Measurements from ENCODE around the gene UBR4. TPM values are rescaled to one million over a fixed set of nuclear protein-coding genes. Genes with fewer than 3 reads are reported as not detected.

UBR4 gene
- total RNA-seq, 1 experiment from 2014 or later: 107 TPM

GRCh38 chr1:19130468-19130867, 79.6 kb downstream of the UBR4 start:
- H3K9me2 ChIP-seq (ENCODE audit: insufficient read depth): no peaks in the 10 kb centered on the region
- H3K27ac ChIP-seq (ENCODE audit: low read depth, low read length): no peak overlapping the region
- ChIA-PET CTCF (no interaction called here), POLR2A (no interaction called here), RAD21 (ENCODE audit: low non-redundant PET in 1 of 2, low total read pairs in 2 of 2, uncharacterized antibody in 2 of 2, unreplicated experiment in 2 of 2) (no interaction called here)
- BruUV-seq (replicated peaks): no TSS peak
- DNase-seq (ENCODE audit: low read depth, low spot score): no peak
- no peak overlapping the region for H3K4me2 ChIP-seq (ENCODE audit: low read length)
- ATAC-seq: no peak
- TF ChIP-seq POLR2A (IDR thresholded peaks at IDR 0.05; ENCODE audit: borderline replicate concordance, extremely low read depth, insufficient read depth, insufficient read length): no peak
- no peak for TF ChIP-seq FOSL1 (IDR thresholded peaks at IDR 0.05; ENCODE audit: low read depth)
- no peak for TF ChIP-seq CTCF (IDR thresholded peaks at IDR 0.05 in 2 of 3, conservative IDR thresholded peaks at IDR 0.05 in 1 of 3; ENCODE audit: borderline replicate concordance in 1 of 3, insufficient read depth in 1 of 3, low read depth in 2 of 3, low read length in 2 of 3)
- no peak for TF ChIP-seq CBX3 (IDR thresholded peaks at IDR 0.05; ENCODE audit: low read depth)
- no peak for TF ChIP-seq MAX (IDR thresholded peaks at IDR 0.05)
- no peaks in the 10 kb centered on the region for H3K27me3 ChIP-seq (ENCODE audit: insufficient read depth, low read length)
- intact Hi-C loops (cut with micrococcal nuclease): no loop called here
- peaks cover 13% of the 10 kb centered on the region for H3K79me2 ChIP-seq (ENCODE audit: insufficient read depth, low read length)
- no peaks in the 10 kb centered on the region for H3K9me3 ChIP-seq (ENCODE audit: control insufficient read depth in 1 of 2, insufficient read depth in 1 of 2, low read depth in 1 of 2, low read length in 2 of 2)
- H3K4me1 ChIP-seq (ENCODE audit: control insufficient read depth in 1 of 2, insufficient read depth in 2 of 2, low read length in 2 of 2): no peaks in the 10 kb centered on the region
- H3K36me3 ChIP-seq (ENCODE audit: control insufficient read depth in 1 of 2, insufficient read depth in 2 of 2, low read length in 2 of 2): peaks cover 70 to 74% of the 10 kb centered on the region in 2 experiments
- no peak overlapping the region for H2AFZ ChIP-seq (ENCODE audit: low read depth, low read length, poor library complexity, severe bottlenecking)
- no peak overlapping the region for H3K4me3 ChIP-seq (replicated peaks in 1 of 2; ENCODE audit: low read depth in 1 of 2, low read length in 2 of 2)
- no peaks in the 10 kb centered on the region for H4K20me1 ChIP-seq (ENCODE audit: insufficient read depth)
- H3K9ac ChIP-seq (ENCODE audit: low read length): no peak overlapping the region

GRCh38 chr1:19128968-19129514, 81.0 kb downstream of the UBR4 start:
- ChIA-PET POLR2A (no interaction called here), RAD21 (ENCODE audit: low non-redundant PET in 1 of 2, low total read pairs in 2 of 2, uncharacterized antibody in 2 of 2, unreplicated experiment in 2 of 2) (no interaction called here), CTCF (no interaction called here)
- intact Hi-C loops (cut with micrococcal nuclease): no loop called here
- Histone ChIP-seq H3K27me3 (ENCODE audit: insufficient read depth, low read length) (no peaks in the 10 kb centered on the region), H3K27ac (ENCODE audit: low read depth, low read length) (no peak overlapping the region), H3K9me3 (ENCODE audit: control insufficient read depth in 1 of 2, insufficient read depth in 1 of 2, low read depth in 1 of 2, low read length in 2 of 2) (no peaks in the 10 kb centered on the region), H3K4me3 (replicated peaks in 1 of 2; ENCODE audit: low read depth in 1 of 2, low read length in 2 of 2) (no peak overlapping the region), H3K9me2 (ENCODE audit: insufficient read depth) (no peaks in the 10 kb centered on the region), H3K4me1 (ENCODE audit: control insufficient read depth in 1 of 2, insufficient read depth in 2 of 2, low read length in 2 of 2) (no peaks in the 10 kb centered on the region), H3K9ac (ENCODE audit: low read length) (no peak overlapping the region), H2AFZ (ENCODE audit: low read depth, low read length, poor library complexity, severe bottlenecking) (no peak overlapping the region), H3K79me2 (ENCODE audit: insufficient read depth, low read length) (peaks cover 10% of the 10 kb centered on the region), H4K20me1 (ENCODE audit: insufficient read depth) (no peaks in the 10 kb centered on the region), H3K4me2 (ENCODE audit: low read length) (no peak overlapping the region), H3K36me3 (ENCODE audit: control insufficient read depth in 1 of 2, insufficient read depth in 2 of 2, low read length in 2 of 2) (peaks cover 75% of the 10 kb centered on the region in 2 experiments)
- DNase-seq (ENCODE audit: low read depth, low spot score) (no peak), ATAC-seq (no peak)
- no TSS peak for BruUV-seq (replicated peaks)
- TF ChIP-seq SRF (IDR thresholded peaks at IDR 0.05; ENCODE audit: low read depth) (no peak), CEBPB (IDR thresholded peaks at IDR 0.05; ENCODE audit: low read depth) (no peak), EZH2phosphoT487 (IDR thresholded peaks at IDR 0.05; ENCODE audit: borderline replicate concordance) (no peak), ZFX (IDR thresholded peaks at IDR 0.05) (no peak), MAX (IDR thresholded peaks at IDR 0.05) (no peak), REST (IDR thresholded peaks at IDR 0.05; ENCODE audit: low read depth) (no peak), ATF3 (IDR thresholded peaks at IDR 0.05) (no peak), TCF7L2 (IDR thresholded peaks at IDR 0.05; ENCODE audit: borderline replicate concordance, extremely low read depth, insufficient read depth, insufficient read length) (no peak), RAD21 (IDR thresholded peaks at IDR 0.05; ENCODE audit: low read depth) (no peak), EGR1 (IDR thresholded peaks at IDR 0.05; ENCODE audit: low read depth) (no peak), FOSL1 (IDR thresholded peaks at IDR 0.05; ENCODE audit: low read depth) (no peak)

All from HCT116 (cell line).